ENCODE measurements around the gene FMN1. TPM values are rescaled to one million over a fixed set of nuclear protein-coding genes. Genes with fewer than 3 reads are reported as not detected.

FMN1 gene
- total and polyA plus RNA-seq, 10 of the 15 experiments (the other 5 are each of a cell fraction or from before 2014, with no cell fraction given), result 0.05 to 0.16 (median 0.08) TPM; not detected in 4

- TF ChIP-seq MLLT1 (IDR thresholded peaks at IDR 0.05) (no peak), CHD2 (IDR thresholded peaks at IDR 0.05; ENCODE audit: borderline replicate concordance, low read depth, low read length) (no peak), SMC3 (IDR thresholded peaks at IDR 0.05; ENCODE audit: borderline replicate concordance, low read length) (no peak), NFYA (IDR thresholded peaks at IDR 0.05; ENCODE audit: borderline replicate concordance, low read depth, low read length) (no peak), TCF7 (IDR thresholded peaks at IDR 0.05; ENCODE audit: borderline replicate concordance) (no peak), NFYB (IDR thresholded peaks at IDR 0.05; ENCODE audit: insufficient read depth, low read depth, low read length) (no peak), MYC (IDR thresholded peaks at IDR 0.05; ENCODE audit: insufficient read depth, insufficient read length, insufficient replicate concordance, low read length, severe bottlenecking) (no peak), POLR2A (IDR thresholded peaks at IDR 0.05; ENCODE audit: low read depth, low read length) (no peak), HDAC2 (IDR thresholded peaks at IDR 0.05) (no peak), SIX5 (IDR thresholded peaks at IDR 0.05; ENCODE audit: low read depth, low read length, severe bottlenecking) (no peak), KLF5 (IDR thresholded peaks at IDR 0.05; ENCODE audit: partially characterized antibody) (no peak), NBN (IDR thresholded peaks at IDR 0.05) (no peak)
- TF ChIP-seq, protein P1, sequence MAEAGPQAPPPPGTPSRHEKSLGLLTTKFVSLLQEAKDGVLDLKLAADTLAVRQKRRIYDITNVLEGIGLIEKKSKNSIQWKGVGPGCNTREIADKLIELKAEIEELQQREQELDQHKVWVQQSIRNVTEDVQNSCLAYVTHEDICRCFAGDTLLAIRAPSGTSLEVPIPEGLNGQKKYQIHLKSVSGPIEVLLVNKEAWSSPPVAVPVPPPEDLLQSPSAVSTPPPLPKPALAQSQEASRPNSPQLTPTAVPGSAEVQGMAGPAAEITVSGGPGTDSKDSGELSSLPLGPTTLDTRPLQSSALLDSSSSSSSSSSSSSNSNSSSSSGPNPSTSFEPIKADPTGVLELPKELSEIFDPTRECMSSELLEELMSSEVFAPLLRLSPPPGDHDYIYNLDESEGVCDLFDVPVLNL (IDR thresholded peaks at IDR 0.05; ENCODE audit: low read depth, low read length), result no peak
These were observed 48.9 kb upstream of the FMN1 start (continued) for GRCh38 chr15:33243393-33243792.

All from GM12878 (cell line).